Activated CD4-positive, alpha-beta memory T cell treated with anti-CD3 and anti-CD28 coated beads, Interleukin-2, amount 10 ng/mL, durations not matched to agents 7 days and 5 days (primary cell): ENCODE data around the gene FA2H. TPM values are rescaled to one million over a fixed set of nuclear protein-coding genes. Genes with fewer than 3 reads are reported as not detected.
"Not testable (repeated sequence)": the region's sequence is repeated elsewhere in the genome, so short reads cannot be mapped to it uniquely, and the experiment has no call there.

Source experiments
- CTCF ChIA-PET: fragments of 350-600 bp; sonication (Branson Sonifier 250); formaldehyde crosslinking; loops from one replicate; lab custom pipeline; 2021; ENCODE audit warnings: antibody characterized with exemption, inconsistent platforms; lab: Charles Lee
- POLR2A ChIA-PET: fragments of 350-600 bp; sonication (Branson Sonifier 250); formaldehyde crosslinking; loops from one replicate; lab custom pipeline; 2021; ENCODE audit warnings: antibody characterized with exemption; lab: Charles Lee
- DNase-seq: peaks from one replicate; pipeline ENCODE4 v3.0.0-alpha.2; 2020
- H3K27ac Mint-ChIP-seq: one replicate; pipeline ENCODE4 v1.8.0; 2021; ENCODE audit warnings: mild to moderate bottlenecking, mixed read lengths
- H3K27me3 Mint-ChIP-seq: one replicate; pipeline ENCODE4 v1.8.0; 2021; ENCODE audit warnings: mixed read lengths
- H3K36me3 Mint-ChIP-seq: one replicate; pipeline ENCODE4 v1.8.0; 2021; ENCODE audit warnings: low read depth, mixed read lengths
- H3K4me1 Mint-ChIP-seq: one replicate; pipeline ENCODE4 v1.8.0; 2021; ENCODE audit warnings: mixed read lengths
- H3K4me3 Mint-ChIP-seq: one replicate; pipeline ENCODE4 v1.8.0; 2021; ENCODE audit warnings: mild to moderate bottlenecking, mixed read lengths
- H3K9me3 Mint-ChIP-seq: one replicate; pipeline ENCODE4 v1.8.0; 2021; ENCODE audit warnings: mixed read lengths
- total RNA-seq, 2 experiments: library from RNA; stranded (reverse); gene quantifications; one replicate each; pipeline ENCODE4 v1.2.3, GENCODE V29; 2021

The FA2H gene
- total RNA-seq, 2 experiments from 2014 or later: 0.50 to 1.1 TPM

DNA sequence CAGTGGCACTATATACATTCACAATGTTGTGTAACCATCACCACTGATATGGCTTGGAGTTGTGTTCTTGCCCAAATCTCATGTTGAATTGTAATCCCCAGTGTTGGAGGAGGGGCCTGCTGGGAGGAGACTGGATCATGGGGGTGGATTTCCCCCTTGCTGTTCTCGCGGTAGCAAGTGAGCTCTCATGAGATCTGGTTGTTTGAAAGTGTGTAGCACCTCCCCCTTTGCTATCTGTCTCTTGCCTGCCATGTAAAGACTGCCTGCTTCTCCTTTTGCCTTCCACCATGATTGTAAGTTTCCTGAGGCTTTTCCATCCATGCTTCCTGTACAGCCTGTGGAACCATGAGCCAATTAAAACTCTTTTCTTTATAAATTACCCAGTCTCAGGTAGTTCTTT lies 17.1 kb upstream of the FA2H start:
- CTCF ChIA-PET, H3K27ac Mint-ChIP-seq, POLR2A ChIA-PET, H3K4me3 Mint-ChIP-seq, H3K9me3 Mint-ChIP-seq, DNase-seq, H3K4me1 Mint-ChIP-seq, H3K36me3 Mint-ChIP-seq: not testable (repeated sequence)
- H3K27me3 Mint-ChIP-seq: peaks cover 25% of the 10 kb centered on the region

DNA sequence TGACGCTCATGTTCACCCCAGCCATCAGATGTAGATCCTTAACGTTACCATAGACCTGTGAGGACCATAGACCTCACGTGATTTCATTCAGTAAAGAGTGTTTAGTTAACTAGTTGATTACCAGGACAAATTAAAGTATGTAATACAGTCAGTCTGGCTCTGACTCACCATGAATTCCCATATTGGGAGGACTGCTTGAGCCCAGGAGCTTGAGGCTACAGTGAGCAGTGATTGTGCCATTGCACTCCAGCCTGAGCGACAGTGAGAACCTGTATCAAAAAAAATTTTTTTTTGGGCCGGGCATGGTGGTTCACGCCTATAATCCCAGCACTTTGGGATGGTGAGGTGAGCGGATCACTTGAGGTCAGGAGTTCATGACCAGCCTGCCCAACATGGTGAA lies 13.5 kb upstream of the FA2H start:
- ChIA-PET CTCF (no interaction called here), POLR2A (no interaction called here)
- no peak overlapping the region for H3K4me3 Mint-ChIP-seq
- no peaks in the 10 kb centered on the region for H3K36me3 Mint-ChIP-seq
- H3K9me3 Mint-ChIP-seq: no peaks in the 10 kb centered on the region
- H3K4me1 Mint-ChIP-seq: no peaks in the 10 kb centered on the region
- no peak overlapping the region for H3K27ac Mint-ChIP-seq
- H3K27me3 Mint-ChIP-seq: peaks cover 9% of the 10 kb centered on the region
- DNase-seq: no peak

DNA sequence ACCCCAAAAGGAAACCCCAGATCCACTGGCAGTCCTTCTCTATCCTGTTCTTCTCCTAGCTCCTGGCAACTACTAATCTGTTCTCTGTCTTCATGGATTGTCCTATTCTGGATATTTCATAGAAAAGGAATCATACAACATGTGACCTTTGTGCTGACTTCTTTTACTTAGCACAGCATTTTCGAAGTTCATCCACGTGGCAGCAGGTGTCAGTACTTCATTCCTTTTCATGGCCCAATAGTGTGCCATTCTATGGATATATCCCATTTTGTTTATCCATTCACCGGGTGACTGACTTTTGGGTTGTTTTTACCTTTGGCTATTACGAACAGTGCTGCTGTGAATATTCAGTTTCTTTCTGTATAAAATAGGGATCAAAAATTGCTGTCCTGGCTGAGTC lies 10.4 kb upstream of the FA2H start:
- DNase-seq: no peak
- H3K4me3 Mint-ChIP-seq: no peak overlapping the region
- H3K27ac Mint-ChIP-seq: no peak overlapping the region
- ChIA-PET POLR2A (no interaction called here), CTCF (no interaction called here)
- H3K36me3 Mint-ChIP-seq: no peaks in the 10 kb centered on the region
- H3K4me1 Mint-ChIP-seq: no peaks in the 10 kb centered on the region
- H3K27me3 Mint-ChIP-seq: peaks cover 7% of the 10 kb centered on the region
- no peaks in the 10 kb centered on the region for H3K9me3 Mint-ChIP-seq

DNA sequence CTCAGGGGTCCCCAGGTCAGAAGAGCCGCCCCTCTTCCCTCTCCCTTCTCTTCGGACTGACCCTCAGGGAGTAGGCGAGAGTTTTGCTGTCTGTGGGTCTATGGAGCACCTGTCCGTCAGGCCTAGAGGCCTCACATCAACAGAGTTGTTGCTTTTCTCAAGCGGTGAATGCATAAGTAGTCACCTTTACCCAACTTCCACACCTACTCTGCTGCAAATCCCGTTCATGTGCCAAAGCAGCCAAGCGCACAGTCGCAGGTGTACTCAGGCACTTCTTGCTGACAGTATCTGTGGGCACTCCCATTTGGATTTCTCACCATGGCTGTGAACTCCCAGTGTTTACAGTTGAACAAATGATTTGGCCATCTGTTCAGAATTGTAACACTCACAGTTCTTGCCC lies 4.0 kb upstream of the FA2H start:
- H3K27me3 Mint-ChIP-seq: peaks cover 19% of the 10 kb centered on the region

DNA sequence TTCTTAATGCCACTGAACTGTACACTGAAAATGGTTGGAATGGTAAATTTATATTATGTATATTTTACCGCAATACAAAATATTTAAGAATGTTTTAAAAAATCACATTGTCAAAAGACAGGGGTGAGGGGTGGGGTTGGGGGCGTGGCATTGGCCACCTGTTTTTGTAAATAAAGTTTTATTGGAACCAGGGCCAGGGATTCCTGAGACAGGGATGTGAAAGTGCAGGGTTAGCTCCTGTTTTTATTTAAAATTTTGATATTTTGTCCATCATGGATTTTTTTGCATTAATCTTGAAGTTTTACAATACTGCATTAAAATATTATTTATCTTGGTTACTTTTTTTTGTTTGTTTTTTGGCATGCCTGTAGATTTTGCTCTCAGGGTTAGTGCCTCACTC lies 2.3 kb upstream of the FA2H start:
- no peak overlapping the region for H3K27ac Mint-ChIP-seq
- DNase-seq: no peak
- H3K27me3 Mint-ChIP-seq: peaks cover 31% of the 10 kb centered on the region
- H3K4me3 Mint-ChIP-seq: no peak overlapping the region
- no peaks in the 10 kb centered on the region for H3K9me3 Mint-ChIP-seq
- ChIA-PET CTCF (no interaction called here), POLR2A (no interaction called here)
- H3K36me3 Mint-ChIP-seq: no peaks in the 10 kb centered on the region
- H3K4me1 Mint-ChIP-seq: peaks cover 17% of the 10 kb centered on the region

More for the DNA sequence above, 4.0 kb upstream of the FA2H start:
- peaks cover 12% of the 10 kb centered on the region for H3K4me1 Mint-ChIP-seq
- no peak overlapping the region for H3K27ac Mint-ChIP-seq
- CTCF ChIA-PET: no interaction called here
- H3K4me3 Mint-ChIP-seq: no peak overlapping the region
- POLR2A ChIA-PET: no interaction called here
- H3K9me3 Mint-ChIP-seq: no peaks in the 10 kb centered on the region
- no peaks in the 10 kb centered on the region for H3K36me3 Mint-ChIP-seq
- no peak for DNase-seq

DNA sequence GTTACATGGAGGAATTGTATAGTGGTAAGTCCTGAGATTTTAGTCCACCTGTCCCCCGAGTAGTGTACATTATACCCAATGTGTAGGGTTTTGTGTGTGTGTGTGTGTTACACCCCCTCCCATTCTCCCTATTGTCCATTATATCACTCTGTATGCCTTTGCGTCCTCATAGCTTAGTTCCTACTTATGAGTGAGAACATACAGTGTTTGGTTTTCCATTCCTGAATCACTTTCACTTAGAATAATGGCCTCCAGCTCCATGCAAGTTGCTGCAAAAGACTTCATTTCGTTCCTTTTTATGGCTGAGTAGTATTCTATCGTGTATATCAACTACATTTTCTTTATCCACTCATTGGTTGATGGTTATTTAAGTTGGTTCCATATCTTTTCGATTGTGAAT lies 635 bp upstream of the FA2H start:
- no peaks in the 10 kb centered on the region for H3K9me3 Mint-ChIP-seq
- no peaks in the 10 kb centered on the region for H3K36me3 Mint-ChIP-seq
- CTCF ChIA-PET: interaction anchor here (0.9 to 1.2 kb wide), 3 partner anchors 9 to 336 kb away, joined by 3 to 4 read pairs (median 3); no protein-coding TSS in a partner anchor
- no peak for DNase-seq
- H3K4me1 Mint-ChIP-seq: peaks cover 19% of the 10 kb centered on the region
- peaks cover 35% of the 10 kb centered on the region for H3K27me3 Mint-ChIP-seq
- POLR2A ChIA-PET: interaction anchor here (0.9 to 1.3 kb wide), 3 partner anchors 45 to 88 kb away, joined by 3 to 4 read pairs (median 3); partner anchors contain the start of gene MLKL
- no peak overlapping the region for H3K4me3 Mint-ChIP-seq
- no peak overlapping the region for H3K27ac Mint-ChIP-seq

DNA sequence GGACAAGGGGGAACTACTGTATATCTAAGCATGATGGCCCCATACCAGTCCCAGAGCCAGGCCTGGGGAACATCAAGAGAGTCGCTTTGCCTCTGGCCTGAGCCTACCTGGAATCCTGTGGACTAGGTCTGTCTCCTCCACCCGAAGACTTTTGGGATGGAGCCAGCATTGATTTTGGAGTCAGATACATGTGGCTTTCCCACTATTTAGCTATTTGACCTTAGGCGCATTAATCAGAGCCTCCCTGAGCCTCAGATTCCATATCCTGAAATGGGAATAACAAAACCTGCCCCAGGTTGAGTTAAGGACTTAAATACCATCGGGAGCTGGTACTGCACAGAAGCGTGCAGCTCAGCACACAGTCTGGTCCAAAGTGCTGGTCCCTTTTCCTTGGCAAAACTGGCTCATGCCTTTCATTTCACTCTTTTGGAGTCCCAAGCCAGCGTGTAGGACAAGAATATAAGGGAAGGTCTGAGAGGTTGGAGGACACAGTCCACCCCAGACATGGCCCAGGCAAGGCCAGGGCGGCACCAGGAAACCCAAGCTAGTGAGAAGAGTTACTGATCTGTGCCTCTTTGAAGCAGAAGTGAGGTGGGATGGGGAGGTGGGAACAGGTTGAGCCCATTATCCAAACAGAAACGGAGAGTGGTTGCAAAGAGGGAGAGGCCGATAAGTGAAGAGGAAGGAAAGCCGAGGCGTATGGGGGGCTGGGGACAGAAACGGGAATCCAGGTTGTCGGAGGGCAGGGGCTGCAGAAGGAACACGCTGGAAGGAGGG lies 986 bp downstream of the FA2H start:
- ChIA-PET POLR2A (no interaction called here), CTCF (interaction anchor here (0.6 to 1.0 kb wide), 4 partner anchors 10 to 730 kb away, joined by 3 to 4 read pairs (median 3); no protein-coding TSS in a partner anchor)
- Mint-ChIP-seq H3K36me3 (no peaks in the 10 kb centered on the region), H3K9me3 (no peaks in the 10 kb centered on the region), H3K4me1 (peaks cover 19% of the 10 kb centered on the region), H3K4me3 (peak overlapping the region; percentile 55), H3K27me3 (peaks cover 35% of the 10 kb centered on the region), H3K27ac (no peak overlapping the region)
- no peak for DNase-seq

DNA sequence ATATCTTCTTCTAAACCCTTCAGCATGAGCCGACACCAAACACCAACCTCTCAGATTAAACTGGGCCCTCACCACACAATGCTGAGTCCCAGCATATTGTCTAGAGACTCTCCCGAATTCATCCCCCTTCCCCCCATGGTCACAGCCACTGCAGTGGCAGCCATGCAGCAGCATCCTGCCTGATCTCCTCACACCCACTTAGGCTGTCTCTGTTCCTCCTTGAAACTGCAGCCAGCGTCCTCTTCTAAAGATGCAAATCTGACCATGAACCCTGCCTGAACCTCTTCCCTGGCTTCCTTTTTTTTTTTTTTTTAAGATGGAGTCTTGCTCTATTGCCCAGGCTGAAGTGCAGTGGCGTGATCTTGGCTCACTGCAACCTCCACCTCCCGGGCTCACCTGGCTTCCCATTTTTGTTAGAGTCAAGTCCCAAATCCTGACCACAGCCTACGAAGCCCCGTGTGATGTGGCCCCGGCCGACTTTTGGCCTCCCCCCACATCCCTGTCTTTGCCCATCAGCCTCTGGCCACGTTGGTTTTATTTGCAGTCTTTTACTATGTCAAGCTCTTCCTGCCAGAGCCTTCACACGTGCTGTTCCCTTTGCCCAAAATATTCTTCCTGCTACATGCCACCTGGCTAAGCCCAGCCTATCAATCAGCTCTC lies 2.8 kb downstream of the FA2H start:
- Mint-ChIP-seq H3K9me3 (no peaks in the 10 kb centered on the region), H3K36me3 (no peaks in the 10 kb centered on the region), H3K4me1 (peaks cover 19% of the 10 kb centered on the region), H3K4me3 (no peak overlapping the region), H3K27me3 (peaks cover 44% of the 10 kb centered on the region), H3K27ac (peak overlapping the region; percentile 71)
- POLR2A ChIA-PET: no interaction called here
- CTCF ChIA-PET: no interaction called here
- DNase-seq: no peak

DNA sequence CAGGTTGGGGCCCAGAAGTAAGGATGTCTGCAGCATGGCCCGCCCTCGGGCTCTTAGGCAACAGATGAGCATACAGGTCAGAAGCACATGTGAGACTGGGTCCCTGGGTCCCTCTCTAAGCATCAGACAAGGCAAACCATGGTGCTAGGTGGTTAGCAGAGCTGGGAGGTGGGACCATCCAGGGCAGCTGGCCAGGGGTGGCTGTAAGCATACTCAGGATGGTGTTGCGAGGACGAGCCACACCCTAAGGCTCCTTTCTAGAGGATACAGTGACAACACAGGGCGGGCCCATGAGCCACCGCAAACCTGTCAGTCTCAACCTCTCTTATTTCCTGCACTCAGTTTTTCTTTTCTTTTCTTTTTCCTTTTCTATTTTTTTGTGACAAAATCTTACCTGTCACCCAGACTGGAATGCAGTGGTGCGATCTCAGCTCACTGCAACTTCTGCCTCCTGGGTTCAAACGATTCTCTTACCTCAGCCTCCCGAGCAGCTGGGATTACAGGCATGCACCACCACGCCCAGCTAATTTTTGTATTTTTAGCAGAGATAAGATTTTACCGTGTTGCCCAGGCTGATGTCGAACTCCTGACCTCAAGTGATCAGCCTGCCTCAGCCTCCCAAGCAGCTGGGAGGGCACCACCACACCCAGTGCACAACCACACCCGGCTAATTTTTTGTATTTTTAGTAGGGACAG lies 3.6 kb downstream of the FA2H start:
- Mint-ChIP-seq H3K27me3 (peaks cover 42% of the 10 kb centered on the region), H3K36me3 (no peaks in the 10 kb centered on the region), H3K4me1 (peaks cover 18% of the 10 kb centered on the region), H3K9me3 (no peaks in the 10 kb centered on the region), H3K27ac (peak overlapping the region; percentile 71), H3K4me3 (no peak overlapping the region)
- no peak for DNase-seq
- ChIA-PET CTCF (interaction anchor here (0.6 kb wide), 1 partner anchor 91 kb away, joined by 3 read pairs; no protein-coding TSS in a partner anchor), POLR2A (no interaction called here)

DNA sequence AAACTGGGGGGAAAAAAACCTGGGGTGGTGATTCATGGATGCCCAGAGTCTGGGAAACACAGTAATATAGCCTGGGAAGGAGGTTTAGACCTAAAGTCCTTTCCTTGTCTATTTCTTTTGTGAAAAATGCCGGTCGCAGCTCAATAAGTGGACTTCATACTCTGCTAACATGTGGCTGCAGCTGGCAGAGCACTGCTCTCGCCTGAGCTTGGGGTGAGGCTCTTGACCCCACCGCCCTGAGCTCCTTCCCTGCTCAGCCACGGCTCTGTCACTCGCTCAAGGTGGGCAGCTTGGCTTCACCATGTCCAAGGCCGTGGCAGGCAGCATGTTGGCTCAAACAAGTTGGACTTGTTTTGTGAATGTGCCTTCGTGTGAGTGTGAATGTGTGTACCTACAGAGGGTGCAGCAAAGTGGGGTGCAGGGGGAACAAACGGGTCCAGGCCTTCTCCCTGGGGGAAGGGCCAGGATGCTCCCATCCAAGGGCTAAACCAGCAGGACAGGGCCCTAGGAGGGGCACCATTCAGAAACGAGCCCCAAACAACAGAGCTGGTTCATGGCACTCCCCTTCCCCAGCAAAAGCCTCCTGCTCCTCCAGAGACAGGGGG lies 4.9 kb downstream of the FA2H start:
- ChIA-PET POLR2A (no interaction called here), CTCF (no interaction called here)
- no peaks in the 10 kb centered on the region for H3K9me3 Mint-ChIP-seq
- H3K4me3 Mint-ChIP-seq: no peak overlapping the region
- no peaks in the 10 kb centered on the region for H3K36me3 Mint-ChIP-seq
- no peak for DNase-seq
- H3K4me1 Mint-ChIP-seq: peaks cover 12% of the 10 kb centered on the region
- peaks cover 33% of the 10 kb centered on the region for H3K27me3 Mint-ChIP-seq
- H3K27ac Mint-ChIP-seq: no peak overlapping the region

DNA sequence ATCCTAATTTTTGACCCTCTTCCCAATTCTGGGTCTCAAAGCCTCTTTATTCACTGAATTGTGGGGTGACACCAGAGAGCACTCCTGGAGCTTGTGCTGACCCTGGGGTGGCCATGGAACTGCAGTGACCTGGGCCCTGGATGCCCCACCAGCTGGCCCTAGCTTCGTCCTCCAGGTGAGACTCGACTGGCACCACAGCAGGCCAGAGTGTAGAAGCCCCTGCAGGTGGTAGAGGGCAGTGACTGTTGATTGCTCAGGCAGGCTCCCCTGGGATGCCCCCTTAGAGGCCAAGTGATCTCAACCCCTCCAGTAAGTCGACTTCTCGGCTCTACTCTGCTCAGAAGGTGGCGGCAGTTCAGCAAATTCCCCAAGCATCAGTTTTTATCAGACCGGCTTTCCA lies 6.4 kb downstream of the FA2H start:
- ChIA-PET CTCF (no interaction called here), POLR2A (no interaction called here)
- Mint-ChIP-seq H3K4me3 (no peak overlapping the region), H3K4me1 (peaks cover 6% of the 10 kb centered on the region), H3K36me3 (no peaks in the 10 kb centered on the region), H3K27me3 (peaks cover 29% of the 10 kb centered on the region), H3K27ac (no peak overlapping the region), H3K9me3 (no peaks in the 10 kb centered on the region)
- no peak for DNase-seq

DNA sequence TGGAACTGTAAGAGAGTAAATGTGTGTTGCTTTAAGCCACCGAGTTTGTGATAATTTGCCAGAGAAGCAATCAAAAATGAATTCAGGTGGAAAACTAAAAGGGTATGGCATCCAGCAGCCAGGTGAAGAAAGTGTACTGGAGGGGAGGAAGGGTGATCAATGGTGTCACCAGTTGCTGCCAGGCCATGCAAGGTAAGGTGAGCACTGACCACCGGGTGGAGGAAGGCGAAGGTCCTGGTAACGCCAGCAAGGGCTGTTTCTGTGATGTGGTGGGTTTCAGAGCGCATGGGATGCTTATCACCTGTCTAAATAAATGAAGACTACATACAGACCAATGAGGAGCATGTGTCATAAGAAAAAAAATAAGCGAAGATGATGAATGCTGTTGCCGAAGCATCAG lies 6.9 kb downstream of the FA2H start:
- Mint-ChIP-seq H3K36me3 (no peaks in the 10 kb centered on the region), H3K9me3 (no peaks in the 10 kb centered on the region), H3K27me3 (peaks cover 26% of the 10 kb centered on the region), H3K27ac (no peak overlapping the region), H3K4me3 (no peak overlapping the region), H3K4me1 (peaks cover 6% of the 10 kb centered on the region)
- ChIA-PET CTCF (no interaction called here), POLR2A (no interaction called here)
- DNase-seq: no peak

DNA sequence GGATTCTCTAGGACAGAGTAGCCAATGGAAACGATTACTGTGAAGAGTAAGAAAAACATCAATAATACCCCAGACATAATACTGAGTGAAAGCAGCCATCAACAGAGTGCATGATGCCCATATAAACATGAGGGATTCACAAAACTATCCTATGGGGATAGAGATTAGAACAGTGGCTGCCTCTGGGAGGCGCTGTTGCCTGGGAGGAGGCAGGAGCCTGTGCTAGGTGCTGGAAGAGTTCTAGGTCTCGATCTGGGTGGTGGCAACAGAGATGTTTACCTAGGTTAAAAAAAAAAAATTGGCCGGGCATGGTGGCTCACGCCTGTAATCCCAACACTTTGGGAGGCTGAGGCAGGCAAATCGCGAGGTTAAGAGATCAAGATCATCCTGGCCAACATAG lies 7.9 kb downstream of the FA2H start:
- peaks cover 19% of the 10 kb centered on the region for H3K27me3 Mint-ChIP-seq
- CTCF ChIA-PET: no interaction called here
- H3K4me1 Mint-ChIP-seq: peaks cover 2% of the 10 kb centered on the region
- H3K9me3 Mint-ChIP-seq: no peaks in the 10 kb centered on the region
- no peak overlapping the region for H3K27ac Mint-ChIP-seq
- no peak overlapping the region for H3K4me3 Mint-ChIP-seq
- POLR2A ChIA-PET: no interaction called here
- DNase-seq: no peak
- H3K36me3 Mint-ChIP-seq: no peaks in the 10 kb centered on the region
